HG02798 (cell line): ENCODE measurements around the gene ZHX3.

ENCODE experiments used
- ATAC-seq: cut with Tn5 transposase; IDR thresholded peaks from one replicate; pipeline ENCODE4 v1.9.1; 2021; ENCODE audit warnings: mild to moderate bottlenecking; ENCODE audit not compliant: unreplicated experiment, poor library complexity

Gene ZHX3

DNA sequence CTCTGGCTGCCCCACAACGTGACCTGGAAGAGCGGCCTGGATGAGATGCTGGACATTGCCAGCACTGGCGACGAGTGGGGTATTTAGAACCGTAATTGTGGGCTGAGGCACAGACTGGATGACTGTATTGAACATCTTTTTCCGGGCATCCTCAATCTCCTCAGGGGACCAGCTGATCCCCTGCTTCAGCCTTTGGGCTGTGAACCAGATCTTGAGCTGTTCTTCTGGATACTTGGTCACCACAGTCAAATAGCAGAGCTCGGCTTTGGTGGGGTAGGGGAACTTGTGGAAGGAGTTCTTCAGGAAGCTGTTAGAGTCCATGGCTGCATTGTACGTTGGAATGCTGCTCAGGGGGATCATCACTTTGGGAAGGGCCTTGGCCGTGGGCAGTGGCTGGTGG, 113.9 kb downstream of the ZHX3 start:
- ATAC-seq, result no peak

DNA sequence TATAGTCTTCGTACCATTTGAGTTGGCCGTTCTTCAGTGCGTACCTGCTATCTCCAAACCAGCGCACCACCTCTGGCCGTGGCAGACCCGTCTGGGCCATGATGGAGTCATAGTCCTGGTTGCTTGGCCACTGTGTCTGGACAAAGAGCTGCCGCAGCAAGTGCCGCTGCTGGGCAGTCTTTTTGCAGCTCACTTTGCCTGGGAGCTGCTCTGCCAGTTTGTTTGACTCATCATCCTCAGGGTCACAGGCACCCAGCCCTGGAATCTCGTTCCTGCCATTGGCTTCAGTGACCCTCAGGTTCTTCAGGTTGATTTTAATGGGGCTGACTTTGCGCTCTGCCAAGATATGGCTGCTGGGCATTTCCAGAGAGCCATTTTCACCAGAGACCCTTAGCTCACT, 115.1 kb downstream of the ZHX3 start:
- ATAC-seq, result no peak

GRCh38 chr20:41201760-41202159, 115.8 kb downstream of the ZHX3 start:
- ATAC-seq, result no peak

DNA sequence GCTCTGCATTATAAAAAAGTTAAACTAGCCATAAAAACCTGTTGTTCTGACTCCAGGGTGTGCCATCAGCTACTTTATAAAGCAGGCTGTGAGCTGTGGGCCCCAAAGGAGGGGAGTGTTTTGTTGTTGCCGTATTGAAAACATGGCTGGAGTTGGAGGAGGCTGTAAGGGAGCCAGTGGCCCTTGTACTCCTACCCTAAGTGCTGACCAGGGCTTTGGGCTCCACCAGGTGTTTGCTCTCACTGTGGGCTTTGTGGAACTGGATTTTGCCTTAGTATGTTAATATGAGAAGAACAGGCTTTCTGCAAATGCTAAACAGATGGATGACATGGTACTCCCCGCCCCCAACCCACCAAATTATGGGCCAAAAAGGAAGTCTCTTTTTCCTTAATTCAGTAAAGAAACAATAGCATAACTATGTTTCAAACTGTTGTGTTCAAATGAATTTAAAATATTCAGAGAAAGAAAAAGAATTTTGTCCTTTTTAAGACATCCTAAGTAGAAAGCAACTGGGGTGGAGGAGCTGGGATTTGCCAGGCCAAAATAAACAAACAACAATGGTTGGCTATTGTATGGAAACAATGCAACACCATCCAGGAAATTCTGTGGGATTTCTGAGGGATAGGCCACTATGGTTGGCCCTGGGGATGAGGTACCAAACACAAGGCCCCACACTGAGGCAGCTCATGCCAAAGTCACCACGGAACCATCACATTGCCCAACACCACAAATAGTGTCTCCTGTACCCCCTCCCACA, 116.9 kb downstream of the ZHX3 start:
- no peak for ATAC-seq

- no peak for ATAC-seq
Measured at GRCh38 chr20:41198443-41198842, 119.1 kb downstream of the ZHX3 start.

DNA sequence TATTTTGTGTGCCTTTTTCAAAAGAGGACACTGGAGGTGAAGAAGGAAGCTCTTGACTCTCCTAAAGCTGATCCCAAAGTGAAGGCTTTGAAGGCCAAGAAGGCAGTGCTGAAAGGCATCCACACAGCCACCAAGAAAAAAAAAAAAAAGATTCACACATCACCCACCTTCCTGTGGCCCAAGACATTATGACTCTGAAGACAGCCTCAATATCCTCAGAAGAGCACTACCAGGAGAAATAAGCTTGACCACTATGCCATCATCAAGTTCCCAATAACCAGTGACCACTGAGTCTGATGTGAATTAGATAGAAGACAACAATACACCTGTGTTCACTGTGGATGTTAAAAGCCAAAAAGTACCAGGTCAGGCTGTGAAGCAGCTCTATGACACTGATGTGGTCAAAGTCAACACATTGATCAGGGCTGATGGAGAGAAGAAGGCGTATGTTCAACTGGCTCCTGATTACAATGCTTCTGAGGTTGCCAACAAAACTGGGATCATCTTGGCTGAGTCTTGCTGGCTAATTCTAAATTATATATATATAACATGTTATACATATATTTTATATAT, 120.8 kb downstream of the ZHX3 start:
- no peak for ATAC-seq

DNA sequence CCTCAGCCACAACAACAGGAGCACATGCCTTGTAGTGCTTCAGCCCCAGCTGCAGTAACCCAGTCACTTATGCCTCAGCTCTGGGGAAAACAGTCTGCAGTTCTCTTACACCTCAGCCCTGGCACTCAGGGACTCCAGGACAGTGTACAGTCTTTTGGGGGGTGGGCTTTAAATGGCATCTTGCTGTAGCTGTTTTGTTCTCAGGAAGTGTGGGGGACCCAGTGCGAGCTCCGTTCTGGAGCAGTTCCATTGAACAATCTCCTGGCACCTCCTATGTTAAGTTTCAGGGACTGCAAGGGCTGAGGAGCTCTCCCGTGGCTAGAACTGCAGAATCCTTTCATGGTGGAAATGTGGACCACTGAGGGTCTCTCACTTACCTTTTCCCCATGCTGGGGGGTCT, 125.0 kb downstream of the ZHX3 start:
- no peak for ATAC-seq

- ATAC-seq, result no peak
Measured at GRCh38 chr20:41191562-41192500, 125.7 kb downstream of the ZHX3 start.

DNA sequence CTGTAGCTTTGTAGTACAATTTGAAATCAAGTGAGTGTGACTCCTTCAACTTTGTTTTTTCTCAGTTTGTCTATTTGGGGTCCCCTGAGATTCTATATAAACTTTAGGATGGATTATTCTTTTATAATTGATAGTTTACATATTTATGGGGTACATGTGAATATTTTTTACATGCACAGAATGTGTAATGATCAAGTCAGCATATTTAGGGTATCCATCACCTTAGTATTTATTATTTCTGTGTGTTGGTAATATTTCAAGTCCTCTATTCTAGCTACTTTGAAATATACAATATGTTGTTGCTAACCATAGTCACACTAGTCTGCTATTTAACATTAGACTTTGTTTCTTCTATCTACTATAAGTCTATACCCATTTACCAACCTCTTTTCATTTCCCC, 129.9 kb downstream of the ZHX3 start:
- ATAC-seq, result no peak

DNA sequence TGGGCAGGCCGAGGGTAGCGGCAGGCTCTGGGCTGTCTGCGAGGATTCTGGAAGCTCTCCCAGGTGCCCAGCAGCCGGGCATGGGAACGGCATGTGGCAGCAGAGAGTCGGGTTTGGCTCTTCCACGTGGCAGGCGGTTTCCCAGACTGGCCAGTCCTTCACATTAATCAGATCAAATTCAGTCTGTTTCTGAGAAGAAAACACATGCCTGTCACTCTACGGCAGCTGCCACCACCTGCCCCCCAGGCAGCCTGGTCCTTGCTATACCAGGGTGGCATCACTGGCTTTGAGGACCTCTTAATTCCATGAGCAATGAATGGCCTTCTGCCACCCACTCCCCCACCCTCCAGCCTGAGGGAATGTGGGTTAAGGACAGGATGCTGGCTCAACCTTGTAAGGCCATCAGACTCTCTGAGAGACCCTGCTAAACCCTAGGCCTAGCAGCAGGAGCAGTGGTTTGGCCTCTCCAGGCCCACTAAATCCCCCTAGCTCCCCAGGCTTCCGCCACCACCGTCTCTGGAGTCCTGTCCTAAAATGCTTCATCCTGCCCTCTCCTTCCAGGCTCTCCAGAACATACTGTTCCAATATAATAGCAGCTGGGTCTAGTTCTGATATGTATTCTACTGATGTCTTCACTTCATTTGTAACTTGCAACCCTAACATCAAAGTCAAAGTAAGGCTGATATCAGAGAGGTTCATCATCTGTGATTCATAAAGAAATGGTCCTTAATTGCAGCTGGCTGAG, 132.3 kb downstream of the ZHX3 start:
- ATAC-seq, result no peak

DNA sequence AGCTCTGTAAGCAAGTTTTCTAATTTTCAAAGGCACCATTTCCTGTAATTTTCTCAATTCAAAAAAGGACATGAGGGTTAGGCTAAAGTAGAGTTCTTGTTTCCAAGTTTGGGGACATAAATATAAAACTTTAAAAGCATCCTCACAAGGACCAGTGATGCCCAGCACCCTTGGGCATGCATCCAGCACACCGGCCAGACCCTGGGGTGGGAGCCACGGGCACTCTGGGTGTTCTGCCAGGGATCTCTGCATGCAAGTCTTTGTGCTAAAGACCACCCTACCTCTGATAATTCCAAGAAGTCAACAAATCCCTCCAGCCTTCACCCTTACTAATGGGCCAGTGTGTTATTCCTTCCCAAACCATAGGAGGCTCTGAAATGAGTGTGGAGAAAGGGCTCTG, 133.7 kb downstream of the ZHX3 start:
- ATAC-seq, result no peak

DNA sequence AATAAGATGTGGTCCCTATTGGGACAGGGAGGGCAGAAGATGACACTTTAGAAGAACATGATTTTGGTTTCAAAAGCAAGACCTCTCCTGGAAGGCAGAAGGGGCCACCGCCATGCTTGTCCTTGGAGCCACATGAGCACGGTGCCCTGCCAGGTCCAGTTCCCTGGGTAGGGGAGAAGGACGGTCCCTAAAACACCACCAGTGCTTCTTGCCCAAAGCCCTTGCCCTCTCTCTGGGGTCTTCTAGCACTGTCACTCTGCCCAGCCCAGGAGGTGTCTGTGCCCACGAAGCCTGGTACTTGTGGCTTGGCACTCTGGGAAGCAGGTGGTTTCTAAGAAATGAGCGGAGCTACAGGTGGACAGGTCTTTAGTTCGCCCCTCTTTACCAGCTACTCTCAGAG, 134.1 kb downstream of the ZHX3 start:
- no peak for ATAC-seq

GRCh38 chr20:41182296-41183212, 135.0 kb downstream of the ZHX3 start:
- no peak for ATAC-seq

DNA sequence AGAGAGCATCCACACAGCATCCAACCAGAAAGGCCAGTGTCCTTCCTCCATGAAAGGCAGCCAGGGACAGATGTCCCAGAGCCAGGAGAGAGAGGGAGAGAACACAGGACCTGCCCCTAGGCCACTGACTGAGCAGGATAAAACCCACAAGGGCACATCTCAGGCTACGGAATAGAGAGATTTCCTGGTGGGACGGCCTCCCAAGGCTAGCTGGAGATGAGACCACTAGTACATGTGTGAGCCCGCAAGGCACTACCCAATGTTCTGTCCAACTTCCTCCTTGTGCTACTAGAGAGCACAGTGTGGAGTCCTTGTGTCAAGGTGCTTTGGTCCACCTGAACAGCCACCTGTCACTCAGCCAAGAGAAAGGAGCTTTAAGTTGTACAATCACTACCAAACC, 136.0 kb downstream of the ZHX3 start:
- no peak for ATAC-seq

DNA sequence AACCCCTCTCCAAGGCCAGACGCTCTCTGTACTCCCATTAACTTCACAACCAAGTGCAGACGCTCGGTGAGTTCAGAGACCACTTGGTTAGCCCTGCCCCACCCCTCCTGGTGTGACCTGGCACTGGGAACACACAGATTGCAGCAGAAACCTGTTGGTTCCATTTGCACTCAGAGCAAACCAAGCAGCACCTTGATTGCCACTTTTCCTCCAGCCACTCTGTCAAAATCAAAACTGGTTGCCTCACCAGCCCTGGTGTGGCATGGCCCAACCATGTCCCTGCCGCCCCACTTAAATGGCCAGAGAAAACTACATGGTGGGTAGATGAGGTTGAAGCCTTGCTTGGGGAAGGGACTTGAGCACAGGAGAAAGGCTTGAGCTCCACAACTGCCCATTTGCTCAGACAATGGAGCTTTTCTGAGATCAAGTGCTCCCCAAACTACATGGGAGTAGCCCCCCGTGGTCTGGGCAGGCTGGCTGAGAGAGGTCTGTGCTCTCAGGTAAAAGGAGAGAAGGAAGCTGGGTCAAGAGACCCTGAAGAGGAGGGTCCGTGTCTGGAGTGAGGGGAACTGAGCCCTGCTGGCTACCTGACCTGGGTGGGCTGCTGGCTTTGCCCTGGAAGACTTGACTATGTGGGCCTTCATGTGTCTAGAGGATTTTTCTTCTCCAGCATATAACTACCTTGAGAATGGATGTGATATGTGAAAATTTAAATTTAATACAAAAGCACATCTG, 136.8 kb downstream of the ZHX3 start:
- no peak for ATAC-seq

GRCh38 chr20:41179961-41180360, 137.6 kb downstream of the ZHX3 start:
- no peak for ATAC-seq

DNA sequence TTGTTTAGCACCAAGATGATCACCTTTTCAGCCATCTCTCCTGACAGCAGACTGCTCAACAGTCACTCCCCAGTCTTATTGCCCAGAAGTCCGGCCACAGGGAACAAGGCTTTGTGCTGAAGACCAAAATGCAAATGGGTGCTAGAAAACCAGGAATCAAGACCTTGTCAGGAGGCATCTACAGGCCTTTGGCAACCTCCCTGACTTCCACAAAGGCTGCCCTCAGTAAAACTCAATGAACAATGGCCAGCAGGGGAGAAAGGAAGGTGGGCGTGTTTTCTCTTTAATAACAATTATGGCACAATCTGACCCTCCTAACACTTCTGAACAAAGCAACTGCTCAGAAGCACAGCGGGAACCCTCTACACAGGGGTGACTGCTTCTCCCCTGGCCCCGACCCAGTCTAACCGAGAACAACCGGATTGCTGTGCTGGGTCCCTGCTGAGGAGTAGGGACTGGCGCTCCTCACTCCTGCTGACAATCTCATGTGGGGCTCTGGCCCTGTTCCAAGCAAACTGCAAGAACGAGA, 138.6 kb downstream of the ZHX3 start:
- ATAC-seq, result no peak

DNA sequence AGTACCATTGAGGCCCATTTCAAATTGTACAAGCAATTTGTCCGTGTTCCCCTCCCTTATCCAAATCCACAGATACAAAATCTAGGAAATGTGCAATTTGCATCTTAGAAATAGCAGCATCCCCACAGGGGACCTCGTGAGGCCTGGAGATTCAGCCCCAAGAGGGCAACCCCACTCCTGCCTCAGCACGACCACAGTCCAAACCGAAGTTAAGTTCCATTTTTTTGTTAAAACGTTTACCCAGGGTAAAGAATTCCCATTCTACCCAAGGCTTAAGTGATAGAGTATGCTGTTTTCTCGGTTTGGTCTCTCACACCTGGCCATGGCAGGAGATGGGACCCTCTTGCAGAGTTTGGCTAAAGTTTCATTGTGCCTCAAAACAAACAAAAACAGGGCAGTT, 139.0 kb downstream of the ZHX3 start:
- ATAC-seq, result no peak

DNA sequence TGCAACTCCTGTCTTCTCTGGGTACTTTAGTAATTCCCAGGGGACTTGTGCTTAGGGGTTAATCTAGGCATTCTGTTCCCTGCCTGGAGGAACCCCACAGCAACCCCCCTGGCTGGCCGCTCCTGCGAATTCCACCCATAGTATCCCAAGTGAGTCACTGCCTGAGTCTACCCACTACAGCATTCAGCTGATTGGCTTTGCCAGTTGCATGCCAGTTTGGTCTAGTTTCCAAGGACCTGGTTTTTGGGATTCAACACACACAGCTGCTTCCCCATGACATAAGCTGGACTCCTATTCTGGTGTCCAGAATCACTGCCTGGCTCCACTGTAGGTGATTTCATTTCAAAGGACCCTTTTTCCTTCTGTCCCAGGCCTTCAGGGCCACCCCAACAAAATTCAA, 139.9 kb downstream of the ZHX3 start:
- no peak for ATAC-seq
